Measurements from ENCODE around the gene ERICH3.

The ERICH3 gene

GRCh38 chr1:74522148-74522547, 151.4 kb downstream of the ERICH3 start:
- DNase-seq (ENCODE audit: low spot score): no peak

More at GRCh38 chr1:74522148-74522547, 151.4 kb downstream of the ERICH3 start:
- TF ChIP-seq CTCF (IDR thresholded peaks at IDR 0.05; ENCODE audit: extremely low read depth, missing control alignments): no peak
